Liver (tissue), 3 donors: Measurements from ENCODE around the gene ING5.

Source experiments
- HNF4G ChIP-seq: IDR thresholded peaks from 2 replicates; pipeline ENCODE4 v1.6.1; 2016; ENCODE audit warnings: antibody characterized with exemption
- TF ChIP-seq, protein P1 (sequence below): fragments of 150-350 bp; IDR thresholded peaks from 2 replicates; pipeline ENCODE4 v1.5.1; 2017; ENCODE audit warnings: improper control_type of control experiment, low read depth, low read length; ENCODE audit not compliant: missing input control
- donor health status: healthy.
- donor health status: healthy.

DNA sequence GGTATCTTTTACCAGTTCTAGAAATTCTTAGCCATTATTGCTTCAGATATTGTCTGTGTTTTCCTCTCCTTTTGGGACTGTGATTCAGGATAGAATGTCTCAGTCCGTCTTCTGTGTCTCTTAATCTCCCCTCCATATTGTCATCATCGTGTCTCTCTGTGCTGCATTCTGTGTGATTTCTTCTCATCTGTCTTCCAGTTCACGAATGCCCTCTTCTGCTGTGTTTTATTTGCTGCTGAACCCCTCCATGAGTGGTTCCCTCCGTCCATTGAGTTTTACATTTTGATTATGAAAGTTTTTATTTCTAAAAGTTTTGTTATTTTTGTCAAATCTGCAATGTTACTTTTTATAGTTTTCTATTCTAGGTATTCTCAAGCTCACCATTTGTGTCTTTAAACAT is 44.2 kb downstream of the ING5 start:
- TF ChIP-seq, protein P1, sequence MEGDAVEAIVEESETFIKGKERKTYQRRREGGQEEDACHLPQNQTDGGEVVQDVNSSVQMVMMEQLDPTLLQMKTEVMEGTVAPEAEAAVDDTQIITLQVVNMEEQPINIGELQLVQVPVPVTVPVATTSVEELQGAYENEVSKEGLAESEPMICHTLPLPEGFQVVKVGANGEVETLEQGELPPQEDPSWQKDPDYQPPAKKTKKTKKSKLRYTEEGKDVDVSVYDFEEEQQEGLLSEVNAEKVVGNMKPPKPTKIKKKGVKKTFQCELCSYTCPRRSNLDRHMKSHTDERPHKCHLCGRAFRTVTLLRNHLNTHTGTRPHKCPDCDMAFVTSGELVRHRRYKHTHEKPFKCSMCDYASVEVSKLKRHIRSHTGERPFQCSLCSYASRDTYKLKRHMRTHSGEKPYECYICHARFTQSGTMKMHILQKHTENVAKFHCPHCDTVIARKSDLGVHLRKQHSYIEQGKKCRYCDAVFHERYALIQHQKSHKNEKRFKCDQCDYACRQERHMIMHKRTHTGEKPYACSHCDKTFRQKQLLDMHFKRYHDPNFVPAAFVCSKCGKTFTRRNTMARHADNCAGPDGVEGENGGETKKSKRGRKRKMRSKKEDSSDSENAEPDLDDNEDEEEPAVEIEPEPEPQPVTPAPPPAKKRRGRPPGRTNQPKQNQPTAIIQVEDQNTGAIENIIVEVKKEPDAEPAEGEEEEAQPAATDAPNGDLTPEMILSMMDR: no peak
- TF ChIP-seq HNF4G: no peak
